Measurements from ENCODE around the gene CCR9.

- TF ChIP-seq CTCF (conservative IDR thresholded peaks at IDR 0.05; ENCODE audit: low read depth, low read length), result no peak
- no peak for TF ChIP-seq EZH2 (IDR thresholded peaks at IDR 0.05; ENCODE audit: borderline replicate concordance, low read depth, low read length, poor library complexity, severe bottlenecking)
Observed at GRCh38 chr3:45887759-45888511, 1.6 kb downstream of the CCR9 start.

Data from A673 (cell line).